Heart left ventricle (tissue), 16 donors: ENCODE data around the gene TMEM267. TPM values are rescaled to one million over a fixed set of nuclear protein-coding genes. Genes with fewer than 3 reads are reported as not detected.

Experiments
- ATAC-seq, 4 donors: fragments of 200-7000 bp; cut with Tn5 transposase; one replicate each; pipeline ENCODE4 v1.9.1; 2020 to 2022; ENCODE audit warnings: moderate library complexity in 4 of 4, mild to moderate bottlenecking in 3 of 4, moderate number of reproducible peaks in 1 of 4
- DNase-seq, 5 donors: peaks; one replicate each; pipeline ENCODE4 v3.0.0-alpha.2; 2020
- H3K27ac ChIP-seq, 12 donors: fragments of 200-600 bp; sonication (generic) in 4 of 12; one replicate each; pipeline versions ENCODE4 v1.5.0 to v1.8.0; 2016 to 2022; ENCODE audit warnings: mild to moderate bottlenecking in 2 of 12
- H3K27me3 ChIP-seq, 9 donors: fragments of 200-600 bp; sonication (generic) in 2 of 9; one replicate each; pipeline versions ENCODE4 v1.5.1 to v1.8.0; 2016 to 2022; ENCODE audit warnings: mild to moderate bottlenecking in 3 of 9
- H3K36me3 ChIP-seq, 9 donors: fragments of 200-600 bp; sonication (generic) in 2 of 9; one replicate each; pipeline versions ENCODE4 v1.5.0 to v1.8.0; 2018 to 2022; ENCODE audit warnings: mild to moderate bottlenecking in 2 of 9
- H3K4me1 ChIP-seq, 12 donors: fragments of 200-600 bp; sonication (generic) in 4 of 12; one replicate each; pipeline versions ENCODE4 v1.5.0 to v1.8.0; 2016 to 2022; ENCODE audit warnings: mild to moderate bottlenecking in 3 of 12
- H3K4me3 ChIP-seq, 12 donors: fragments of 200-600 bp; sonication (generic) in 4 of 12; one replicate each; pipeline versions ENCODE4 v1.5.0 to v1.8.0; 2017 to 2022; ENCODE audit warnings: mild to moderate bottlenecking in 9 of 12, moderate library complexity in 4 of 12
- H3K9me3 ChIP-seq, 12 donors: fragments of 200-600 bp; sonication (generic) in 4 of 12; one replicate each; pipeline versions ENCODE4 v1.5.0 to v1.8.0; 2016 to 2022; ENCODE audit warnings: mild to moderate bottlenecking in 1 of 12
- POLR2A ChIP-seq, 2 donors: fragments of 450-650 bp; IDR thresholded peaks; one replicate each; pipeline ENCODE4 v1.6.1; 2017; ENCODE audit warnings: antibody characterized with exemption in 2 of 2, mild to moderate bottlenecking in 2 of 2, moderate library complexity in 2 of 2
- WGBS, 4 donors: extraction: QIAGEN DNeasy Blood & Tissue Kit in 2 of 4; methylation state at CpG; one replicate each; pipeline versions ENCODE4 v1.1.5 to v1.1.7; 2013 to 2018; 5-methylcytosine and 5-hydroxymethylcytosine counted together
- intact Hi-C, 10 donors: fragments of 100-400 bp; cut with DNase I; formaldehyde crosslinking; loops; one replicate each; pipeline versions ENCODE4 v1.11.1 to v1.14.2; 2022
- polyA plus RNA-seq, 2 donors: library from polyadenylated mRNA; stranded (reverse); fragments of 200-250 nt; gene quantifications; one replicate each; pipeline ENCODE4 v1.2.3, GENCODE V29; 2013
- total RNA-seq, 9 donors: library from RNA; depleted of rRNA in 2 of 9; stranded (reverse); fragments of >200 nt in 2 of 9; fragmentation: NEBNext Ultra II Directional in 3 of 9; extraction: Animal tissue kit (Norgen Biotek cat#: 25700) in 3 of 9; gene quantifications; one replicate each; pipeline versions ENCODE4 v1.1.0 to v1.2.4, GENCODE V29; 2016 to 2023
- TF ChIP-seq, protein P1 (sequence below), 12 donors: fragments of 200-600 bp; sonication (generic) in 4 of 12; IDR thresholded peaks; one replicate each; pipeline versions ENCODE4 v1.5.0 to v1.8.0; 2018 to 2022; ENCODE audit warnings: antibody characterized with exemption in 12 of 12, mild to moderate bottlenecking in 5 of 12
- donor health status: ischemic (EF 13 %, LVEDD 7.1; RV severe dilation, severe dysfunction).
- donor health status: healthy with polysubstance abuse.
- donor health status: DM: no; HTN: yes; CAD: no.
- donor health status: DM: no; HTN: no; CAD: no.
- donor health status: ischemic (EF 25% LVEDD 6.9; RV normal size, moderate dysfunction).
- donor health status: ischemic (EF 25% LVEDD 5.7; RV mildly dilated, moderate dysfunction).
- donor health status: healthy.
- donor health status: DM: yes; HTN: yes; CAD: no.
- donor health status: ischemic (EF 35%, LVEDD 5.7; RV mildly dilated, moderate dysfunction).
- donor health status: nonischemic (EF 11% LVEDD 7.7; RV severe dilation, severe dysfunction).
- donor health status: DM: yes; HTN: yes; CAD: no.
- donor health status: PGD.
- donor health status: ischemic (EF 29% LVEDD 5.4; RV normal size, mild dysfunction).
- donor health status: nonischemic (EF 23%, LVEDD 6.1; RV moderate dilation, normal function).

Gene TMEM267
- total and polyA plus RNA-seq, 11 donors, result 3.8 to 9.5 (median 6.8) TPM

DNA sequence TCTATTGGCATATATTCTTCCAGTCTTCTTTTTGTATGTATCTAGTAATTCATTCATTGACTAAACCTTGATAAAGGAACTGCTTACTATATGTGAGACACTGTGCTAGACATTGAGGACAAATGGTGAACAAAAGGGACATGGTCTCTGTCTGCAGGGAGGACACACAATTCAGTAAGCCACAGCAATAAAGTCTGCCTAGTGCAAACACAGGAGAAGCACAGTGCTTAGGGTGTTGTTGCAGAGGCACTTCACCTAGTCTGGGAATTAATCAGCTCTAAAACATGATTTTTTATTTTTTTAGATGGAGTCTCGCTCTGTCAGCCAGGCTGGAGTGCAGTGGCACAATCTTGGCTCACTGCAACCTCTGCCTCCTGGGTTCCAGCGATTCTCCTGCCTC, 65.1 kb downstream of the TMEM267 start:
- no peak overlapping the region for H3K27ac ChIP-seq
- ATAC-seq, result no peak
- intact Hi-C loops, result no loop called here
- H3K36me3 ChIP-seq, result no peaks in the 10 kb centered on the region
- H3K9me3 ChIP-seq, result no peaks in the 10 kb centered on the region
- H3K4me3 ChIP-seq, result no peak overlapping the region
- H3K4me1 ChIP-seq, result no peaks in the 10 kb centered on the region
- 80 to 90% (median 90%) methylated on average over 2 of the region's 2 CpGs for WGBS, 4 donors
- DNase-seq, result no peak
- no peaks in the 10 kb centered on the region for H3K27me3 ChIP-seq
- TF ChIP-seq POLR2A (IDR thresholded peaks at IDR 0.05), result no peak
- TF ChIP-seq, protein P1, sequence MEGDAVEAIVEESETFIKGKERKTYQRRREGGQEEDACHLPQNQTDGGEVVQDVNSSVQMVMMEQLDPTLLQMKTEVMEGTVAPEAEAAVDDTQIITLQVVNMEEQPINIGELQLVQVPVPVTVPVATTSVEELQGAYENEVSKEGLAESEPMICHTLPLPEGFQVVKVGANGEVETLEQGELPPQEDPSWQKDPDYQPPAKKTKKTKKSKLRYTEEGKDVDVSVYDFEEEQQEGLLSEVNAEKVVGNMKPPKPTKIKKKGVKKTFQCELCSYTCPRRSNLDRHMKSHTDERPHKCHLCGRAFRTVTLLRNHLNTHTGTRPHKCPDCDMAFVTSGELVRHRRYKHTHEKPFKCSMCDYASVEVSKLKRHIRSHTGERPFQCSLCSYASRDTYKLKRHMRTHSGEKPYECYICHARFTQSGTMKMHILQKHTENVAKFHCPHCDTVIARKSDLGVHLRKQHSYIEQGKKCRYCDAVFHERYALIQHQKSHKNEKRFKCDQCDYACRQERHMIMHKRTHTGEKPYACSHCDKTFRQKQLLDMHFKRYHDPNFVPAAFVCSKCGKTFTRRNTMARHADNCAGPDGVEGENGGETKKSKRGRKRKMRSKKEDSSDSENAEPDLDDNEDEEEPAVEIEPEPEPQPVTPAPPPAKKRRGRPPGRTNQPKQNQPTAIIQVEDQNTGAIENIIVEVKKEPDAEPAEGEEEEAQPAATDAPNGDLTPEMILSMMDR (IDR thresholded peaks at IDR 0.05), result no peak

DNA sequence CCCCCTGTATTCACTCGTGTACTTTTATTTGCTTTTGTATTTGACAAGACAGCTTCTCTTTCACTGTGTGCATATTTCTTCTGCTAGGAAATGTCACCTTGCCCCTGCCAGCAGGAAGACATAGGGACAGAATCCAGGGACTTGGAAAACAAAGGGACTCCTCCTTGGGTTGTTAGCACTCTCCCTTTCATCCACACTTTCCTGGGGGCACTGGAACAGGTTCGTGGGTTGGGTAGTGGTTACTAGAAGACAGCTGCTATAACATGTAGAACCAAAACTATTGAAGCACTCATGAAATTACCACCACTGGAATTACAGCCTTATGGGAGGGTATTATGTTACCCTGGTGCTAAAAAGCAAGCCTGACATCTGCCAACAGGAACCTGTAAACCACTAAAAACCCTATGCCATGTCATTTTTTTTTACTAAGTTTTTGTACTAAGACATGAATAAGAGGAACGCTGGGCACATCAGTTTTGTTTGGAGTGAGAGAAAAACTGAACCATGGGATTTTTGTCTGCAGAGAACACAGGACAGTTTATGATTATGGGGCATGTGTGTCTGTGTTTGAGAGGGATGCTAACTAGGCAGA, 66.8 kb downstream of the TMEM267 start:
- ATAC-seq (no peak), DNase-seq (no peak)
- no peak for TF ChIP-seq POLR2A (IDR thresholded peaks at IDR 0.05)
- TF ChIP-seq, protein P1 (IDR thresholded peaks at IDR 0.05), result no peak
- H3K27ac ChIP-seq, result no peak overlapping the region
- intact Hi-C loops, result no loop called here
- H3K4me1 ChIP-seq, result no peaks in the 10 kb centered on the region
- no peaks in the 10 kb centered on the region for H3K27me3 ChIP-seq
- no peak overlapping the region for H3K4me3 ChIP-seq
- H3K9me3 ChIP-seq, result no peaks in the 10 kb centered on the region
- no peaks in the 10 kb centered on the region for H3K36me3 ChIP-seq
- WGBS, 4 donors, result 62 to 72% (median 64%) methylated on average over 3 of the region's 3 CpGs

DNA sequence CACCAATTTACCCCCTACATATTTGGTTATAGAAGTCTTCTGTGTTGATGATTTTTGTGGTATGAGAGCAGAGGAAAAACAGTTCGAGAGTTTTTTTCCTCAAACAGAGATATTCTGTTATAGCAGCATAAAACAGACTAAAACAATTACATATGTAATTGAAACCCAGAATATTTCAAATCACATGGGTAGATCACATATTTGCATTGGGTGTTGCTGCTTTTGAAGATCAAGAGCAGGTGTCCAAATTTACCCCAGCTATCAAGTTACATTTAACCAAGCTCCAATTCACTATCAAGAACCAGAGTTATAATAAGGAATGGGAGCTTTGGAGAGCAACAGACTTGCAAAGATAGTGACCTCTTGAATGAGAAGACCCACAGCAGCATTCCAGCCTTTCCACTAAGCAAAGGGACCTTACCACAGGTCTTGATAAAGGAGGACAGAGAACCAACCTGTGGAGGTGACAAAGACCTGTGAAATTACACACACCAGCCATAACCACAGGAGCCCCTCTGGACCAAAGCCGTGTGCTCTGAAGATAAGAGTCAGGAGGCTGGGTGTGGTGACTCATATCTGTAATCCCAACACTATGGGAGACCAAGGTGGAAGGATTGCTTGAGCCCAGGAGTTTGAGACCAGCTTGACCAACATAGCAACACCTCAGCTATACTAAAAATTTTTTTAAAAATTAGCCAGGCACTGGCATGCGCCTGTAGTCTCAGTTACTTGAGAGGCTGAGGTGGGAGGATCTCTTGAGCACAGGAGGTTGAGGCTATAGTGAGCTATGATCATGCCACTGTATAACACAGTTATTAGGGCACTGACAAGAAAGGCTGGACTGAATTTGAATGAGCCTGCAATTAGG, 67.5 kb downstream of the TMEM267 start:
- intact Hi-C loops, result no loop called here
- ATAC-seq (no peak), DNase-seq (no peak)
- Histone ChIP-seq H3K27ac (no peak overlapping the region), H3K36me3 (no peaks in the 10 kb centered on the region), H3K9me3 (no peaks in the 10 kb centered on the region), H3K4me3 (no peak overlapping the region), H3K27me3 (no peaks in the 10 kb centered on the region), H3K4me1 (no peaks in the 10 kb centered on the region)
- 64 to 68% (median 67%) methylated on average over 3 of the region's 3 CpGs for whole genome bisulfite sequencing, 4 donors
- no peak for TF ChIP-seq POLR2A (IDR thresholded peaks at IDR 0.05)
- TF ChIP-seq, protein P1 (IDR thresholded peaks at IDR 0.05), result no peak

DNA sequence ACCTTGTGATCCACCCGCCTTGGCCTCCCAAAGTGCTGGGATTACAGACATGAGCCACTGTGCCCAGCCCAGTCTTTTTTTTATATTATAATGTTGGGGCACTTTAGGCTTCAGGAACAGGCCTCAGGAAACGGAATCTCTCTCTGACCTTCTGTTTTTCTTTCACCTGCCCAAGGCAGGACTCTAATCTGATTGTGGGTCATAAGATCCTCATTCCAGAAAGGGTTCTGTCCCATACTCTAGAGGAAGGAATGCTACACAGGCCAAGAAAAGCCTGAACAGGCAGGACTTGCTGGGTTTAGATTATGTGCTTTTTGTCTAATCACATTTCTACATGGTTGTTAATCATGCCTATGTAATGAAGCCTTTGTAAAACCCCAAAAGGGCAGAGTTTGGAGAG, 69.7 kb downstream of the TMEM267 start:
- no peaks in the 10 kb centered on the region for H3K9me3 ChIP-seq
- no peak overlapping the region for H3K4me3 ChIP-seq
- H3K36me3 ChIP-seq, result no peaks in the 10 kb centered on the region
- ATAC-seq (no peak), DNase-seq (no peak)
- intact Hi-C loops, result no loop called here
- TF ChIP-seq POLR2A (IDR thresholded peaks at IDR 0.05), result no peak
- TF ChIP-seq, protein P1 (IDR thresholded peaks at IDR 0.05), result no peak
- H3K27me3 ChIP-seq, result no peaks in the 10 kb centered on the region
- H3K4me1 ChIP-seq, result no peaks in the 10 kb centered on the region
- 85 to 88% (median 86%) methylated on average over 2 of the region's 2 CpGs for WGBS, 4 donors
- no peak overlapping the region for H3K27ac ChIP-seq
